ENCODE data around the gene NPPC. TPM values are rescaled to one million over a fixed set of nuclear protein-coding genes. Genes with fewer than 3 reads are reported as not detected.

Gene NPPC
- total RNA-seq, 3 donors from 2014 or later = 0.44 to 0.66 TPM; not detected in 1

DNA sequence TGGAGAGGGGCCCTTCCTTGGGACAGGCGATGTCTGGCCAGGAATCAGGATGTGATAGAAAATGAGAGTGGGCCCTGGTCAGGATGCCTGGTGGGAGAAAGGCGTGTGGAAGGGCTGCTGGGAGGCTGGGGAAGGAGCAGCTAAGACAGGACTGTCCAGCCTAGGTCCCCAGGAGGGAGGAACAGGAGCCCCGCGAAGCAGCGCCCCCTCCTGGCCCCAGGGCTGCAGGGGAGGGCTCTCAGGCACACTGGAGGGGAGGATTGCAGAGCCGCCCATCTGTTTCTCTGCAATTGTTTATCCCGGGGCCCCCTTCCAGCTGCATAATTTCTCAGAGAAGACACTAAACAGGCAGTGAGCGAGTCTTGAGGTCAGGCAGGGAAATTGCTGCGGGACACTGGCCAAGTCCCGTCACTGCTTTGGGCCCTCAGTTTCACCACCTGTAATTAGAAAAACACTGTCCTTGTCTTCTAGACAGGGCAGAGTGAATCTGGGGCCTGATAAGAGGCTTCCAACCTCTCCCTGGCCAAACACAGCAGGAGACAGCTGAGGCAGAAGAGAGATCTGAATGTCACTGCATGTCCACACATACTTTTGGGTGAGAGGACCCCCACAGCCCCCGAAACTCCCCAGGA is 3.9 kb upstream of the NPPC start:
- Histone ChIP-seq H3K9me3 (no peaks in the 10 kb centered on the region), H3K4me1 (peaks cover 0 to 8% of the 10 kb centered on the region in 2 donors), H3K27ac (no peak overlapping the region), H3K4me3 (no peak overlapping the region), H3K36me3 (no peaks in the 10 kb centered on the region), H3K27me3 (peaks cover 0 to 10% of the 10 kb centered on the region in 2 donors)
- TF ChIP-seq POLR2A (IDR thresholded peaks at IDR 0.05) (no peak), POLR2AphosphoS5 (IDR thresholded peaks at IDR 0.05) (no peak), CTCF (IDR thresholded peaks at IDR 0.05) (no peak)
- intact Hi-C loops (cut with DNase I; ENCODE audit: low total_unique reads) = loop anchor here (10.0 kb wide), 1 partner anchor 395 kb away; no protein-coding TSS in a partner anchor
- peak in 1 of 2 donors; percentile 15 for DNase-seq (ENCODE audit: low spot score in 2 of 2)

- Histone ChIP-seq H3K4me1 (peaks cover 0 to 8% of the 10 kb centered on the region in 2 donors), H3K27me3 (peaks cover 0 to 10% of the 10 kb centered on the region in 2 donors), H3K9me3 (no peaks in the 10 kb centered on the region), H3K4me3 (no peak overlapping the region), H3K36me3 (no peaks in the 10 kb centered on the region), H3K27ac (no peak overlapping the region)
- DNase-seq (ENCODE audit: low spot score in 2 of 2) = peak in 1 of 2 donors; percentile 39
- TF ChIP-seq POLR2AphosphoS5 (IDR thresholded peaks at IDR 0.05) (no peak), CTCF (IDR thresholded peaks at IDR 0.05) (no peak), POLR2A (IDR thresholded peaks at IDR 0.05) (no peak)
- intact Hi-C loops (cut with DNase I; ENCODE audit: low total_unique reads) = loop anchor here (10.0 kb wide), 1 partner anchor 396 kb away; no protein-coding TSS in a partner anchor
Observed at GRCh38 chr2:231928901-231929725, 2.9 kb upstream of the NPPC start.

DNA sequence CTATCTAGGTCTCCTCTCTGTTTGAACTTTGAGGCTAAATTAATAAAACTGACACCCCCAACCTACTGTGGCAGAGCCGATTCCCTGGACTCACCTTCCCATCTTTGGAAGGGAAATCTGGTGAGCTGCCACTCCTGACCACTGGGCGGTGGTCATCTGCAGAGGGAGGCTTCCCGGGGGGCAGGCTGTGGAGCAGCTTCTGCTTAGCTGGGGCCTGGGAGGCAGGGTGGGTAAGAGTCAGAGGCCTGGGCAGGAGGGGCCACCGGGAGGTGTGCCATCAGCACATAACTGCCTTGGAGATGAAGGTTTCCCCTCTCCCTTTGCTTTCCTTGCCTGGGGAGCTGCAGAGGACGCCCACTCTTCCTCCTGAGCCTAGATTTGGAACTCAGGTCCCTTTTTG is 2.3 kb upstream of the NPPC start:
- no peaks in the 10 kb centered on the region for H3K36me3 ChIP-seq
- no peak overlapping the region for H3K27ac ChIP-seq
- peaks cover 0 to 14% of the 10 kb centered on the region in 2 donors for H3K27me3 ChIP-seq
- no peak overlapping the region for H3K4me3 ChIP-seq
- peaks cover 0 to 8% of the 10 kb centered on the region in 2 donors for H3K4me1 ChIP-seq
- intact Hi-C loops (cut with DNase I; ENCODE audit: low total_unique reads) = loop anchor here (10.0 kb wide), 1 partner anchor 396 kb away; no protein-coding TSS in a partner anchor
- TF ChIP-seq POLR2AphosphoS5 (IDR thresholded peaks at IDR 0.05) (no peak), POLR2A (IDR thresholded peaks at IDR 0.05) (no peak), CTCF (IDR thresholded peaks at IDR 0.05) (no peak)
- H3K9me3 ChIP-seq = no peaks in the 10 kb centered on the region
- DNase-seq (ENCODE audit: low spot score in 2 of 2) = peak in 1 of 2 donors; percentile 48

- H3K27me3 ChIP-seq = peaks cover 0 to 17% of the 10 kb centered on the region in 2 donors
- intact Hi-C loops (cut with DNase I; ENCODE audit: low total_unique reads) = loop anchor here (10.0 kb wide), 1 partner anchor 397 kb away; no protein-coding TSS in a partner anchor
- no peaks in the 10 kb centered on the region for H3K36me3 ChIP-seq
- no peak for TF ChIP-seq POLR2A (IDR thresholded peaks at IDR 0.05)
- TF ChIP-seq CTCF (IDR thresholded peaks at IDR 0.05) = no peak
- no peak for TF ChIP-seq POLR2AphosphoS5 (IDR thresholded peaks at IDR 0.05)
- no peak overlapping the region for H3K4me3 ChIP-seq
- H3K9me3 ChIP-seq = no peaks in the 10 kb centered on the region
- DNase-seq (ENCODE audit: low spot score in 2 of 2) = peak in 1 of 2 donors; percentile 17
- peaks cover 0 to 8% of the 10 kb centered on the region in 2 donors for H3K4me1 ChIP-seq
- no peak overlapping the region for H3K27ac ChIP-seq
Observed at GRCh38 chr2:231927566-231927890, 1.3 kb upstream of the NPPC start.
